Neuronal stem cell (in vitro differentiated cells): Measurements from ENCODE around the gene LITAF.
"Not testable (repeated sequence)": the region's sequence is repeated elsewhere in the genome, so short reads cannot be mapped to it uniquely, and the experiment has no call there.

Experiments
- DNase-seq: peaks from one replicate; pipeline ENCODE4 v3.0.0-alpha.2; 2013; ENCODE audit warnings: low spot score
- H2AFZ ChIP-seq: one replicate; pipeline ENCODE4 v1.6.1; 2013; ENCODE audit warnings: mild to moderate bottlenecking, low read length, inconsistent platforms
- H2AK5ac ChIP-seq: 2 replicates; pipeline ENCODE4 v1.6.1; 2013; ENCODE audit warnings: low read depth, mild to moderate bottlenecking, inconsistent platforms, low read length, moderate library complexity, mixed read lengths
- H2BK120ac ChIP-seq: 2 replicates; pipeline ENCODE4 v1.6.1; 2013; ENCODE audit warnings: low read depth, mild to moderate bottlenecking, inconsistent platforms, low read length, moderate library complexity, mixed read lengths
- H2BK12ac ChIP-seq: one replicate; pipeline ENCODE4 v1.6.1; 2013; ENCODE audit warnings: low read length, inconsistent platforms
- H2BK15ac ChIP-seq: 2 replicates; pipeline ENCODE4 v1.6.1; 2013; ENCODE audit warnings: mild to moderate bottlenecking, low read length, inconsistent platforms, mixed read lengths
- H2BK5ac ChIP-seq: one replicate; pipeline ENCODE4 v1.6.1; 2013; ENCODE audit warnings: inconsistent platforms, mild to moderate bottlenecking, low read length, moderate library complexity
- H3K14ac ChIP-seq: one replicate; pipeline ENCODE4 v1.6.1; 2013; ENCODE audit warnings: low read length, inconsistent platforms
- H3K18ac ChIP-seq: 2 replicates; pipeline ENCODE4 v1.6.1; 2013; ENCODE audit warnings: low read length, inconsistent platforms
- H3K23ac ChIP-seq: 2 replicates; pipeline ENCODE4 v1.6.1; 2013; ENCODE audit warnings: low read depth, mild to moderate bottlenecking, mixed read lengths, low read length, inconsistent platforms; ENCODE audit not compliant: poor library complexity
- H3K27ac ChIP-seq: replicated peaks from 3 replicates; pipeline ENCODE4 v1.5.1; 2013; ENCODE audit warnings: low read length, inconsistent platforms
- H3K27me3 ChIP-seq, 3 experiments: 2 replicates each; pipeline ENCODE4 v1.6.1; 2013; ENCODE audit warnings: low read length in 3 of 3, mild to moderate bottlenecking in 2 of 3, inconsistent platforms in 1 of 3, low read depth in 1 of 3, mixed read lengths in 1 of 3, moderate library complexity in 1 of 3; ENCODE audit not compliant: control insufficient read depth in 3 of 3, insufficient read depth in 3 of 3
- H3K36me3 ChIP-seq, 2 donors: replicated peaks in 1 of 2; 2 replicates each; pipeline ENCODE4 v1.6.1; 2013; ENCODE audit warnings: low read length in 2 of 2; ENCODE audit not compliant: control insufficient read depth in 2 of 2, insufficient read depth in 2 of 2
- H3K4ac ChIP-seq: 2 replicates; pipeline ENCODE4 v1.6.1; 2013; ENCODE audit warnings: inconsistent platforms, mild to moderate bottlenecking, low read length, moderate library complexity
- H3K4me1 ChIP-seq, 2 donors: 1 replicate in 1 of 2; 2 replicates in 1 of 2; pipeline ENCODE4 v1.6.1; 2013; ENCODE audit warnings: low read length in 2 of 2, low read depth in 1 of 2; ENCODE audit not compliant: control insufficient read depth in 2 of 2, insufficient read depth in 1 of 2
- H3K4me2 ChIP-seq: one replicate; pipeline ENCODE4 v1.6.1; 2013; ENCODE audit warnings: mild to moderate bottlenecking, low read length, inconsistent platforms; ENCODE audit not compliant: insufficient read depth, poor library complexity, severe bottlenecking
- H3K4me3 ChIP-seq, 2 donors: 2 replicates each; pipeline ENCODE4 v1.5.1; 2013; ENCODE audit warnings: low read length in 2 of 2, mild to moderate bottlenecking in 2 of 2, inconsistent platforms in 1 of 2, moderate library complexity in 1 of 2
- H3K79me1 ChIP-seq: one replicate; pipeline ENCODE4 v1.6.1; 2013; ENCODE audit warnings: low read depth, mild to moderate bottlenecking, inconsistent platforms, low read length, moderate library complexity
- H3K9ac ChIP-seq: one replicate; pipeline ENCODE4 v1.6.1; 2013; ENCODE audit warnings: mild to moderate bottlenecking, low read depth, low read length, inconsistent platforms; ENCODE audit not compliant: poor library complexity
- H3K9me3 ChIP-seq, 2 donors: replicated peaks in 1 of 2; 2 replicates each; pipeline versions ENCODE3 to v1.6.1; 2013; ENCODE audit warnings: low read length in 2 of 2, mild to moderate bottlenecking in 2 of 2, inconsistent platforms in 1 of 2, low read depth in 1 of 2, mixed read lengths in 1 of 2, moderate library complexity in 1 of 2; ENCODE audit not compliant: control insufficient read depth in 2 of 2, insufficient read depth in 1 of 2
- H4K8ac ChIP-seq: one replicate; pipeline ENCODE4 v1.6.1; 2013; ENCODE audit warnings: low read depth, mild to moderate bottlenecking, inconsistent platforms, low read length, moderate library complexity
- H4K91ac ChIP-seq: one replicate; pipeline ENCODE4 v1.6.1; 2013; ENCODE audit warnings: low read length, low read depth, mild to moderate bottlenecking, inconsistent platforms; ENCODE audit not compliant: poor library complexity
- WGBS, 2 donors: extraction: QIAGEN DNeasy Blood & Tissue Kit; methylation state at CpG; one replicate each; pipeline ENCODE4 v1.1.7; 2013; ENCODE audit warnings: missing lambda C conversion rate in 2 of 2, mixed read lengths in 1 of 2; ENCODE audit not compliant: insufficient read length in 2 of 2, insufficient replicate concordance in 1 of 2; ENCODE audit errors: extremely low coverage in 2 of 2; 5-methylcytosine and 5-hydroxymethylcytosine counted together

LITAF gene

DNA sequence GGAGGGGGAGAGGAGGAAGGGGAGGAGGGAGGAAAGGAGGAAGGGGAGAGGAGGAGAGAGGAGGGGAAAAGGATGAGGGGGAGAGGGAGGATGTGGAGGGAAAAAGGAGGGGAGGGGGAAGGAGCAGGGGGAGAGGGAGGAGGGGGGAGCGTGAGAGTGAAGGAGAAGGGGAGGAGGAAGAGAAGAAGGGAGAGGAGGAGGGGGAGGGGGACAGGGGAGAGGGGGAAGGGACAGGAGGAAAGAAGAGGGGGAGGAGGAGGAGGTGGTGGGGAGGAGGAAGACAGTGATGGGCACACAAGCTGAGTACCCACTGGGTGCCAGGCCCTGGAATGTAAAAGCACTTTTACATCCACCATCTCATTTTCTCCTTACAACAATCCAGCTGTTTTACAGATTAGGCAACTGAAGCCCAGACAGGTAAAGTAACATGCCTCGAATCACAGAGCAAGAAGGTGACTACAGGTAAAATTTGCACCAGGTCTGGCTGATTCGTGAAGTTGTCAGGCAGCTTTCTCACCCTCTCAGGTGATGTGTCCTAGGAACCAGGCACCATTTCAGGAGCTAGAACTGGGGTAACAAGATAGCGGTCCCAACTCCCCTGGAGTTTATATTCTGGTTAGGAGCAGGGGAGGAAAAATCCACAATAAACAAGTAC is 10.0 kb upstream of the LITAF start:
- DNase-seq: no peak
- Histone ChIP-seq H3K36me3 (no peaks in the 10 kb centered on the region), H3K4me1 (peaks cover 3 to 4% of the 10 kb centered on the region in 2 donors), H3K79me1 (no peaks in the 10 kb centered on the region), H3K9me3 (no peaks in the 10 kb centered on the region), H2AK5ac (no peak overlapping the region), H3K4me2 (no peak overlapping the region), H2BK120ac (no peak overlapping the region), H3K4me3 (no peak overlapping the region), H3K18ac (no peak overlapping the region), H3K27me3 (peaks cover 0 to 8% (median 0%) of the 10 kb centered on the region in 3 experiments), H2BK5ac (no peak overlapping the region), H4K8ac (no peak overlapping the region), H3K4ac (no peak overlapping the region), H3K27ac (no peak overlapping the region), H4K91ac (no peak overlapping the region), H3K9ac (no peak overlapping the region), H3K14ac (no peak overlapping the region), H2AFZ (no peak overlapping the region), H2BK15ac (no peak overlapping the region), H3K23ac (no peak overlapping the region), H2BK12ac (no peak overlapping the region)
- WGBS, 2 donors: no CpG with 5 or more reads among the region's 4 CpGs

- WGBS, 2 donors: no CpG with 5 or more reads among the region's 3 CpGs
- Histone ChIP-seq H2BK15ac (no peak overlapping the region), H2BK5ac (no peak overlapping the region), H3K4ac (no peak overlapping the region), H3K79me1 (no peaks in the 10 kb centered on the region), H2AK5ac (no peak overlapping the region), H3K9ac (no peak overlapping the region), H3K27me3 (peaks cover 0 to 5% (median 0%) of the 10 kb centered on the region in 3 experiments), H2AFZ (no peak overlapping the region), H3K4me1 (peaks cover 3% of the 10 kb centered on the region in 2 donors), H4K91ac (no peak overlapping the region), H2BK12ac (no peak overlapping the region), H3K23ac (no peak overlapping the region), H4K8ac (no peak overlapping the region), H3K36me3 (no peaks in the 10 kb centered on the region), H3K9me3 (no peaks in the 10 kb centered on the region), H3K14ac (no peak overlapping the region), H3K4me2 (no peak overlapping the region), H2BK120ac (no peak overlapping the region), H3K18ac (no peak overlapping the region), H3K4me3 (no peak overlapping the region), H3K27ac (no peak overlapping the region)
- DNase-seq: no peak
Observed at GRCh38 chr16:11593581-11593980, 6.9 kb upstream of the LITAF start.

- not testable (repeated sequence) for H3K4me2 ChIP-seq, H2BK5ac ChIP-seq, H3K18ac ChIP-seq, DNase-seq, H4K8ac ChIP-seq, H3K4me3 ChIP-seq, H2BK15ac ChIP-seq, H3K9ac ChIP-seq, H3K4ac ChIP-seq, H3K36me3 ChIP-seq, H3K79me1 ChIP-seq, H3K23ac ChIP-seq, H2BK120ac ChIP-seq, H3K4me1 ChIP-seq, H3K27me3 ChIP-seq, H2AK5ac ChIP-seq, H3K14ac ChIP-seq, H3K27ac ChIP-seq, H4K91ac ChIP-seq, H2BK12ac ChIP-seq, H3K9me3 ChIP-seq, H2AFZ ChIP-seq
- no CpG with 5 or more reads among the region's 9 CpGs for WGBS, 2 donors
Observed at GRCh38 chr16:11593076-11593475, 6.4 kb upstream of the LITAF start.

DNA sequence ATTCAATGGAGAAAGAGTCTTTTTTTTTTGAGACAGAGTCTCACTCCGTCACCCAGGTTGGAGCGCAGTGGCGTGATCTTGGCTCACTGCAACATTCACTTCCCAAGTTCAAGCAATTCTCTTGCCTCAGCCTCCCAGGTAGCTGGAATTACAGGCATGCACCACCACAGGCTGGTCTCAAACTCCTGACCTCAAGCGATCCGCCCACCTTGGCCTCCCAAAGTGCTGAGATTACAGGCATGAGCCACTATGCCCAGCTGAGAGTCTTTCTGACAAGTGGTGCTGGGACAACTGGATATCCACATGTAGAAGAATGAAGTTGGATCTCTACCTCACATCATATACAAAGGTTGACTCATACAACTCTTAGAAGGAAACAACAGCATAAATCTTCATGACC is 4.9 kb upstream of the LITAF start:
- not testable (repeated sequence) for H3K4me2 ChIP-seq, H2BK5ac ChIP-seq, H2BK15ac ChIP-seq, H3K4me3 ChIP-seq, H3K4me1 ChIP-seq, H3K27ac ChIP-seq, H3K9me3 ChIP-seq, DNase-seq, H3K4ac ChIP-seq, H3K14ac ChIP-seq, H3K36me3 ChIP-seq, H2BK12ac ChIP-seq, H3K23ac ChIP-seq, H2AK5ac ChIP-seq, H2BK120ac ChIP-seq, H3K9ac ChIP-seq, H4K8ac ChIP-seq, H4K91ac ChIP-seq, H3K18ac ChIP-seq, H2AFZ ChIP-seq, H3K79me1 ChIP-seq
- peaks cover 0 to 15% (median 0%) of the 10 kb centered on the region in 3 experiments for H3K27me3 ChIP-seq
- no CpG with 5 or more reads among the region's 5 CpGs for WGBS, 2 donors
